K562 (cell line): Measurements from ENCODE around the gene ECM1. TPM values are rescaled to one million over a fixed set of nuclear protein-coding genes. Genes with fewer than 3 reads are reported as not detected.

Experiments used
- BCLAF1 ChIP-seq, 2 experiments: fragments of 450-650 bp in 1 of 2; IDR thresholded peaks; 2 replicates each; pipeline ENCODE4 v1.6.1; 2011 to 2017; ENCODE audit warnings: low read depth in 2 of 2, antibody characterized with exemption in 1 of 2, borderline replicate concordance in 1 of 2, low read length in 1 of 2, mild to moderate bottlenecking in 1 of 2, mixed read lengths in 1 of 2; ENCODE audit not compliant: control insufficient read depth in 1 of 2
- EGR1 ChIP-seq: fragments of 450-650 bp; conservative IDR thresholded peaks from 2 replicates; pipeline ENCODE4 v1.6.1; 2017; ENCODE audit warnings: mild to moderate bottlenecking
- EP400 ChIP-seq: fragments of 450-650 bp; IDR thresholded peaks from 2 replicates; pipeline ENCODE4 v1.6.1; 2017; ENCODE audit warnings: antibody characterized with exemption, mild to moderate bottlenecking, moderate library complexity
- HMG20A ChIP-seq: fragments of 450-650 bp; formaldehyde crosslinking; conservative IDR thresholded peaks from 2 replicates; pipeline ENCODE4 v1.4.0; 2020; ENCODE audit warnings: mild to moderate bottlenecking, mixed read lengths
- NBN ChIP-seq: fragments of 450-650 bp; IDR thresholded peaks from 2 replicates; pipeline ENCODE4 v1.6.1; 2016; ENCODE audit warnings: low read depth, mild to moderate bottlenecking
- RAD21 ChIP-seq, 2 experiments: fragments of 250-450 bp in 1 of 2; fragments of 450-650 bp in 1 of 2; sonication (Bioruptor Pico) in 1 of 2; formaldehyde crosslinking in 1 of 2; IDR thresholded peaks in 1 of 2; conservative IDR thresholded peaks in 1 of 2; 2 replicates each; pipeline versions ENCODE4 v1.4.0 to v1.8.0; 2020 to 2022; ENCODE audit warnings: mild to moderate bottlenecking in 2 of 2, moderate library complexity in 1 of 2
- RBM39 ChIP-seq: fragments of 200-400 bp; formaldehyde crosslinking; optimal IDR thresholded peaks from 2 replicates; pipeline ENCODE3; 2018; ENCODE audit warnings: low read depth, low read length
- REST ChIP-seq, 2 experiments: fragments of 450-650 bp; formaldehyde crosslinking in 1 of 2; IDR thresholded peaks; 2 replicates each; pipeline versions ENCODE4 v1.4.0 to v1.6.1; 2014 to 2020; ENCODE audit warnings: mild to moderate bottlenecking in 2 of 2, borderline replicate concordance in 1 of 2, low read depth in 1 of 2
- RNF219 ChIP-seq: fragments of 250-450 bp; sonication (Bioruptor Pico); IDR thresholded peaks from 2 replicates; pipeline ENCODE4 v1.5.0; 2022; ENCODE audit warnings: mild to moderate bottlenecking
- UBTF ChIP-seq, 2 experiments: IDR thresholded peaks; 2 replicates each; pipeline ENCODE4 v1.6.1; 2012; ENCODE audit warnings: improper control_type of control experiment in 2 of 2, low read depth in 2 of 2, low read length in 2 of 2, borderline replicate concordance in 1 of 2
- ZNF717 ChIP-seq: fragments of 250-450 bp; sonication (Bioruptor Pico); IDR thresholded peaks from 2 replicates; pipeline ENCODE4 v1.5.0; 2021
- polyA plus RNA-seq, 8 experiments: library from polyadenylated mRNA; depleted of rRNA in 4 of 8; stranded (reverse) in 5 of 8; unstranded in 3 of 8; fragments of >200 nt; fragmentation: Nextera tagmentation in 2 of 8; fragmentation: Illumina TruSeq in 1 of 8; extraction: Ambion mirVana in 2 of 8; extraction: Trizol in 1 of 8; gene quantifications; 2 replicates each; pipeline versions ENCODE4 v1.2.1 to v1.2.3, GENCODE V29; 2011 to 2014; ENCODE audit warnings: inconsistent platforms in 1 of 8, missing spikeins in 1 of 8
- total RNA-seq, 7 experiments: library from RNA; depleted of rRNA in 6 of 7; stranded (reverse); fragments of >200 nt in 6 of 7; fragmentation: Illumina TruSeq in 2 of 7; extraction: Trizol in 2 of 7; gene quantifications; 2 replicates each; pipeline versions ENCODE4 v1.2.1 to v1.2.3, GENCODE V29; 2011 to 2021; ENCODE audit warnings: low replicate concordance in 1 of 7

ECM1 gene
- total and polyA plus RNA-seq, 9 of the 15 experiments (the other 6 are each of a cell fraction or from before 2014, with no cell fraction given) = 6.6 to 52.2 (median 12.8) TPM

GRCh38 chr1:150464422-150464826 is 43.5 kb upstream of the ECM1 start (continued):
- TF ChIP-seq RNF219 = no peak
- peak; percentile 72 for TF ChIP-seq EGR1
- TF ChIP-seq UBTF (IDR thresholded peaks at IDR 0.05; ENCODE audit: borderline replicate concordance in 1 of 2, low read depth in 2 of 2, low read length in 2 of 2) = no peak
- 0 out of 2 replicates have a peak, but pooled peaks have one; percentile 24 for TF ChIP-seq NBN
- no peak for TF ChIP-seq HMG20A
- TF ChIP-seq EP400 = 0 out of 2 replicates have a peak, but pooled peaks have one; percentile 22
- TF ChIP-seq ZNF717 (CRISPR knock-in tag) = no peak
- TF ChIP-seq RBM39 = no peak
- TF ChIP-seq RAD21 (CRISPR knock-in tag; conservative IDR thresholded peaks at IDR 0.05 in 1 of 2, IDR thresholded peaks at IDR 0.05 in 1 of 2) = peak; percentile 75 to 81
- TF ChIP-seq REST (IDR thresholded peaks at IDR 0.05; ENCODE audit: borderline replicate concordance) = peak; percentile 72; the same call in 1 of the 2 replicates
- TF ChIP-seq REST (CRISPR knock-in tag; IDR thresholded peaks at IDR 0.05; ENCODE audit: low read depth) = no peak
- TF ChIP-seq BCLAF1 (IDR thresholded peaks at IDR 0.05; ENCODE audit: borderline replicate concordance in 1 of 2, control insufficient read depth in 1 of 2, low read depth in 2 of 2, low read length in 1 of 2) = no peak
